ENCODE data around the gene RAB24. TPM values are rescaled to one million over a fixed set of nuclear protein-coding genes. Genes with fewer than 3 reads are reported as not detected.

RAB24 gene
- total and polyA plus RNA-seq, 2 experiments from 2014 or later = 27.1 to 27.7 TPM

GRCh38 chr5:177253252-177253651 lies 50.3 kb downstream of the RAB24 start (continued):
- TF ChIP-seq ZNF114 (CRISPR knock-in tag; IDR thresholded peaks at IDR 0.05) (no peak), CREB1 (CRISPR knock-in tag; IDR thresholded peaks at IDR 0.05; ENCODE audit: low read depth) (no peak), JUNB (IDR thresholded peaks at IDR 0.05; ENCODE audit: unreplicated experiment) (no peak)

Other genes with a start within 250 kb of the RAB24 start
- 145 and 150 TPM in 2 replicates for gene FGFR4, start 216.8 kb downstream of the RAB24 start, total RNA-seq (2014; rRNA removed; shearing (Covaris generic))
- 40.3 and 43.4 TPM in 2 replicates for gene FGFR4, start 216.8 kb downstream of the RAB24 start, polyA plus RNA-seq (2016; fragmentation: Nextera tagmentation; extraction: Ambion mirVana)
- 85.9 and 106 TPM in 2 replicates for gene NSD1, start 169.9 kb downstream of the RAB24 start, total RNA-seq (2014; rRNA removed; shearing (Covaris generic))
- 82.5 and 96.4 TPM in 2 replicates for gene NSD1, start 169.9 kb downstream of the RAB24 start, polyA plus RNA-seq (2016; fragmentation: Nextera tagmentation; extraction: Ambion mirVana)
- 271 and 328 TPM in 2 replicates for gene PRELID1, start 80 bp upstream of the RAB24 start, total RNA-seq (2014; rRNA removed; shearing (Covaris generic))
- gene PRELID1, start 80 bp upstream of the RAB24 start, polyA plus RNA-seq (2016; fragmentation: Nextera tagmentation; extraction: Ambion mirVana) = 349 and 359 TPM in 2 replicates
- 11.6 and 13.0 TPM in 2 replicates for gene MXD3, start 8.2 kb upstream of the RAB24 start, total RNA-seq (2014; rRNA removed; shearing (Covaris generic))
- 8.4 and 9.9 TPM in 2 replicates for gene MXD3, start 8.2 kb upstream of the RAB24 start, polyA plus RNA-seq (2016; fragmentation: Nextera tagmentation; extraction: Ambion mirVana)
- 220 and 227 TPM in 2 replicates for gene LMAN2, start 47.9 kb upstream of the RAB24 start, total RNA-seq (2014; rRNA removed; shearing (Covaris generic))
- gene LMAN2, start 47.9 kb upstream of the RAB24 start, polyA plus RNA-seq (2016; fragmentation: Nextera tagmentation; extraction: Ambion mirVana) = 145 and 153 TPM in 2 replicates
- gene RGS14, start 54.2 kb upstream of the RAB24 start, total RNA-seq (2014; rRNA removed; shearing (Covaris generic)) = 37.9 and 39.3 TPM in 2 replicates
- gene RGS14, start 54.2 kb upstream of the RAB24 start, polyA plus RNA-seq (2016; fragmentation: Nextera tagmentation; extraction: Ambion mirVana) = 23.5 and 24.8 TPM in 2 replicates
- 0.31 TPM in 1 of 2 replicates, not detected in the other for gene SLC34A1, start 80.7 kb upstream of the RAB24 start, total RNA-seq (2014; rRNA removed; shearing (Covaris generic))
- gene SLC34A1, start 80.7 kb upstream of the RAB24 start, polyA plus RNA-seq (2016; fragmentation: Nextera tagmentation; extraction: Ambion mirVana) = not detected in 2 replicates
- gene PFN3, start 96.9 kb upstream of the RAB24 start, total RNA-seq (2014; rRNA removed; shearing (Covaris generic)) = 1.9 TPM in 1 of 2 replicates, not detected in the other
- gene PFN3, start 96.9 kb upstream of the RAB24 start, polyA plus RNA-seq (2016; fragmentation: Nextera tagmentation; extraction: Ambion mirVana) = 2.0 and 3.1 TPM in 2 replicates
- gene F12, start 105.8 kb upstream of the RAB24 start, total RNA-seq (2014; rRNA removed; shearing (Covaris generic)) = 2.6 and 2.9 TPM in 2 replicates
- 8.0 and 8.1 TPM in 2 replicates for gene F12, start 105.8 kb upstream of the RAB24 start, polyA plus RNA-seq (2016; fragmentation: Nextera tagmentation; extraction: Ambion mirVana)
- gene GRK6, start 123.0 kb upstream of the RAB24 start, total RNA-seq (2014; rRNA removed; shearing (Covaris generic)) = 37.2 and 56.8 TPM in 2 replicates
- 13.0 and 18.7 TPM in 2 replicates for gene GRK6, start 123.0 kb upstream of the RAB24 start, polyA plus RNA-seq (2016; fragmentation: Nextera tagmentation; extraction: Ambion mirVana)
- 6.4 and 9.7 TPM in 2 replicates for gene PRR7, start 143.1 kb upstream of the RAB24 start, total RNA-seq (2014; rRNA removed; shearing (Covaris generic))
- 7.6 and 7.7 TPM in 2 replicates for gene PRR7, start 143.1 kb upstream of the RAB24 start, polyA plus RNA-seq (2016; fragmentation: Nextera tagmentation; extraction: Ambion mirVana)
- gene DBN1, start 169.9 kb upstream of the RAB24 start, total RNA-seq (2014; rRNA removed; shearing (Covaris generic)) = 242 and 290 TPM in 2 replicates
- 102 and 106 TPM in 2 replicates for gene DBN1, start 169.9 kb upstream of the RAB24 start, polyA plus RNA-seq (2016; fragmentation: Nextera tagmentation; extraction: Ambion mirVana)
- 73.0 and 94.7 TPM in 2 replicates for gene PDLIM7, start 193.9 kb upstream of the RAB24 start, total RNA-seq (2014; rRNA removed; shearing (Covaris generic))
- gene PDLIM7, start 193.9 kb upstream of the RAB24 start, polyA plus RNA-seq (2016; fragmentation: Nextera tagmentation; extraction: Ambion mirVana) = 128 TPM in 2 replicates
- gene DOK3, start 206.1 kb upstream of the RAB24 start, total RNA-seq (2014; rRNA removed; shearing (Covaris generic)) = 4.9 and 11.1 TPM in 2 replicates
- gene DOK3, start 206.1 kb upstream of the RAB24 start, polyA plus RNA-seq (2016; fragmentation: Nextera tagmentation; extraction: Ambion mirVana) = 2.2 and 2.8 TPM in 2 replicates
- gene DDX41, start 213.2 kb upstream of the RAB24 start, total RNA-seq (2014; rRNA removed; shearing (Covaris generic)) = 115 and 139 TPM in 2 replicates
- gene DDX41, start 213.2 kb upstream of the RAB24 start, polyA plus RNA-seq (2016; fragmentation: Nextera tagmentation; extraction: Ambion mirVana) = 67.1 and 73.4 TPM in 2 replicates

Measured in GM23338 (cell line).